HTR-8/SVneo (cell line): Measurements from ENCODE around the gene PEX7.
"Not testable (repeated sequence)": the region's sequence is repeated elsewhere in the genome, so short reads cannot be mapped to it uniquely, and the experiment has no call there.

ENCODE experiments used
- DNase-seq: peaks from one replicate; pipeline ENCODE4 v3.0.0; 2011; ENCODE audit warnings: low spot score, mixed read lengths; ENCODE audit not compliant: insufficient read length
- FAIRE-seq: peaks from 2 replicates; lab custom pipeline; 2011; peaks lifted over from hg19 to GRCh38; lab: Jason Lieb, UNC

The PEX7 gene

GRCh38 chr6:136822376-136823127 is at the start of gene PEX7:
Gene PEX7, plus strand, starts transcription at chr6:136822592. Its CDS starts 74 bp downstream, at chr6:136822666.
- DNase-seq (peak; percentile 91), FAIRE-seq (peak; percentile 89)

- no peak for DNase-seq
- no peak for FAIRE-seq
Measured at GRCh38 chr6:136772685-136773472, 49.5 kb upstream of the PEX7 start.

GRCh38 chr6:136773473-136773796 is 49.0 kb upstream of the PEX7 start:
- FAIRE-seq: no peak
- DNase-seq: no peak

- no peak for DNase-seq
- no peak for FAIRE-seq
Measured at GRCh38 chr6:136774228-136775041, 48.0 kb upstream of the PEX7 start.

- no peak for FAIRE-seq
- no peak for DNase-seq
Measured at GRCh38 chr6:136775081-136775480, 47.3 kb upstream of the PEX7 start.

GRCh38 chr6:136775548-136775947 is 46.8 kb upstream of the PEX7 start:
- FAIRE-seq: no peak
- DNase-seq: no peak

GRCh38 chr6:136777651-136778050 is 44.7 kb upstream of the PEX7 start:
- FAIRE-seq (no peak), DNase-seq (no peak)

GRCh38 chr6:136779682-136780081 is 42.7 kb upstream of the PEX7 start:
- FAIRE-seq (no peak), DNase-seq (no peak)

- FAIRE-seq: no peak
- DNase-seq: no peak
Measured at GRCh38 chr6:136780972-136781371, 41.4 kb upstream of the PEX7 start.

- FAIRE-seq: no peak
- no peak for DNase-seq
Measured at GRCh38 chr6:136782021-136782770, 40.2 kb upstream of the PEX7 start.

GRCh38 chr6:136783021-136783420 is 39.4 kb upstream of the PEX7 start:
- FAIRE-seq: no peak
- DNase-seq: no peak

GRCh38 chr6:136783495-136784270 is 38.7 kb upstream of the PEX7 start:
- no peak for DNase-seq
- FAIRE-seq: no peak

GRCh38 chr6:136784271-136784664 is 38.1 kb upstream of the PEX7 start:
- FAIRE-seq (no peak), DNase-seq (no peak)

- no peak for FAIRE-seq
Measured at GRCh38 chr6:136784910-136785746, 37.3 kb upstream of the PEX7 start.

GRCh38 chr6:136786658-136787057 is 35.7 kb upstream of the PEX7 start:
- FAIRE-seq: no peak

More at GRCh38 chr6:136784910-136785746, 37.3 kb upstream of the PEX7 start:
- DNase-seq: no peak

GRCh38 chr6:136787726-136788068 is 34.7 kb upstream of the PEX7 start:
- no peak for FAIRE-seq
- DNase-seq: no peak

More at GRCh38 chr6:136786658-136787057, 35.7 kb upstream of the PEX7 start:
- no peak for DNase-seq

- FAIRE-seq (no peak), DNase-seq (no peak)
Measured at GRCh38 chr6:136788069-136788902, 34.1 kb upstream of the PEX7 start.

GRCh38 chr6:136789440-136789839 is 33.0 kb upstream of the PEX7 start:
- not testable (repeated sequence) for FAIRE-seq

More at GRCh38 chr6:136789440-136789839, 33.0 kb upstream of the PEX7 start:
- DNase-seq: not testable (repeated sequence)
